ENCODE results near the gene NCOR2. TPM values are rescaled to one million over a fixed set of nuclear protein-coding genes. Genes with fewer than 3 reads are reported as not detected.

NCOR2 gene
- total and polyA plus RNA-seq, 2 donors (not counting 3 experiments of a cell fraction or from before 2014, with no cell fraction given) = 26.5 to 241 TPM

DNA sequence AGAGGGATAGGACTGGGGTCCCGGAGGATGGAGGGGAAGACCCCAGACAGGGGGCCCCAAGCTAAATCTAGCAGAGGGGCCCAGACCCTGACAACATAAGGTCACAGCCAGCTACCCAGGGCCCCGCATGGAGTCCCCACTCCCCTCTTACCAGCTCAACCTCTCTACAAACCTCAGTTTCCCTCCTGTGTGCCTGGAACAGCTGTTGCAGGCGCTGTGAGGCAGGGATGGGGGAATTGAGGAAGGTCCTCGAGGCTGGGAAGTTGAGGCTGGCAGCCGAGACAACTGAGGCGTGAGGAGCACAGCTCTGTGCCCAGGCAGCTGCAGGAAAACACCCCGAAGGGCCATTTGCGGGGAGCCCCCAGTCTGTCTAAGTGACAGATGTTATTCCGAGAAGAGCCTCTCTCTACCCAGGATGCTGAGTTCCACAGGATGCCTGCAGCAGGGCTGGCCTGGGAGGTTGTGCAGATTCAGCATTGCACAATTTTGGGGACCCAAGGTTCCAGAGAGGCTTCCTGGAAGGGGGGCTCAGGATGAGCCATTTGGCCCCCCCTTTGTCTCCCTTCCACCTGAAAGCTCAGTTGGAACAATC lies 42.7 kb upstream of the NCOR2 start:
- FAIRE-seq (no peak), DNase-seq (ENCODE audit: low read depth, low spot score) (no peak)
- Histone ChIP-seq H3K79me2 (ENCODE audit: control insufficient read depth, insufficient read depth, low read length) (no peaks in the 10 kb centered on the region), H3K4me1 (ENCODE audit: control insufficient read depth, extremely low read depth, insufficient read depth, low read length) (peaks cover 23% of the 10 kb centered on the region), H3K36me3 (ENCODE audit: control insufficient read depth in 2 of 2, extremely low read depth in 1 of 2, insufficient read depth in 2 of 2, low read length in 2 of 2) (no peaks in the 10 kb centered on the region), H4K20me1 (replicated peaks; ENCODE audit: control insufficient read depth, extremely low read depth, insufficient read depth, low read length) (no peaks in the 10 kb centered on the region), H2AFZ (ENCODE audit: low read depth, low read length) (no peak overlapping the region), H3K27ac (ENCODE audit: insufficient read depth, low read depth, low read length) (no peak overlapping the region), H3K9ac (replicated peaks; ENCODE audit: extremely low read depth, insufficient read depth, low read length) (no peak overlapping the region), H3K9me1 (replicated peaks; ENCODE audit: control insufficient read depth, extremely low read depth, insufficient read depth, low read length) (no peaks in the 10 kb centered on the region), H3K9me3 (replicated peaks; ENCODE audit: control insufficient read depth, insufficient read depth, low read length) (no peaks in the 10 kb centered on the region), H3K4me3 (replicated peaks in 1 of 3; ENCODE audit: insufficient read depth in 1 of 3, low read depth in 1 of 3, low read length in 3 of 3) (no peak overlapping the region), H3K27me3 (ENCODE audit: control insufficient read depth in 2 of 2, insufficient read depth in 2 of 2, low read length in 2 of 2) (no peaks in the 10 kb centered on the region), H3K4me2 (ENCODE audit: insufficient read depth, low read length) (no peak overlapping the region)
- TF ChIP-seq, protein P1, sequence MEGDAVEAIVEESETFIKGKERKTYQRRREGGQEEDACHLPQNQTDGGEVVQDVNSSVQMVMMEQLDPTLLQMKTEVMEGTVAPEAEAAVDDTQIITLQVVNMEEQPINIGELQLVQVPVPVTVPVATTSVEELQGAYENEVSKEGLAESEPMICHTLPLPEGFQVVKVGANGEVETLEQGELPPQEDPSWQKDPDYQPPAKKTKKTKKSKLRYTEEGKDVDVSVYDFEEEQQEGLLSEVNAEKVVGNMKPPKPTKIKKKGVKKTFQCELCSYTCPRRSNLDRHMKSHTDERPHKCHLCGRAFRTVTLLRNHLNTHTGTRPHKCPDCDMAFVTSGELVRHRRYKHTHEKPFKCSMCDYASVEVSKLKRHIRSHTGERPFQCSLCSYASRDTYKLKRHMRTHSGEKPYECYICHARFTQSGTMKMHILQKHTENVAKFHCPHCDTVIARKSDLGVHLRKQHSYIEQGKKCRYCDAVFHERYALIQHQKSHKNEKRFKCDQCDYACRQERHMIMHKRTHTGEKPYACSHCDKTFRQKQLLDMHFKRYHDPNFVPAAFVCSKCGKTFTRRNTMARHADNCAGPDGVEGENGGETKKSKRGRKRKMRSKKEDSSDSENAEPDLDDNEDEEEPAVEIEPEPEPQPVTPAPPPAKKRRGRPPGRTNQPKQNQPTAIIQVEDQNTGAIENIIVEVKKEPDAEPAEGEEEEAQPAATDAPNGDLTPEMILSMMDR (IDR thresholded peaks at IDR 0.05; ENCODE audit: extremely low read depth in 1 of 2, insufficient read depth in 1 of 2, low read depth in 1 of 2, low read length in 2 of 2) = no peak
- TF ChIP-seq FOS (IDR thresholded peaks at IDR 0.05; ENCODE audit: borderline replicate concordance, insufficient read depth, low read length) = no peak
- no peak for TF ChIP-seq MYC (IDR thresholded peaks at IDR 0.05; ENCODE audit: low read depth, low read length)
- no peak for TF ChIP-seq POLR2AphosphoS5 (IDR thresholded peaks at IDR 0.05; ENCODE audit: insufficient read depth, low read depth, low read length)
- no peak for TF ChIP-seq EZH2 (IDR thresholded peaks at IDR 0.05; ENCODE audit: borderline replicate concordance, low read depth, low read length, severe bottlenecking)
- no peak for TF ChIP-seq GATA2 (IDR thresholded peaks at IDR 0.05; ENCODE audit: insufficient read depth, insufficient read length, low read depth, low read length)
- no peak for TF ChIP-seq JUN (IDR thresholded peaks at IDR 0.05; ENCODE audit: borderline replicate concordance, insufficient read depth, insufficient read length, low read depth)
- TF ChIP-seq MAX (IDR thresholded peaks at IDR 0.05; ENCODE audit: insufficient read depth, insufficient read length) = no peak
- TF ChIP-seq POLR2A (IDR thresholded peaks at IDR 0.05; ENCODE audit: low read depth, low read length) = no peak
- intact Hi-C loops (cut with micrococcal nuclease) (no loop called here), dilution Hi-C loops (cut with MboI; ENCODE audit: extremely low pct_ligation_motif_present, low sequenced_read_pairs) (no loop called here)
- no TSS peak for BruUV-seq (replicated peaks)
- ChIA-PET CTCF (no interaction called here), POLR2A (no interaction called here)
